A673 (cell line): ENCODE measurements around the gene NEU4. TPM values are rescaled to one million over a fixed set of nuclear protein-coding genes. Genes with fewer than 3 reads are reported as not detected.
A peak's percentile ranks its signal among the peaks of the same experiment; 100 is the strongest.

ENCODE experiments used
- BruUV-seq: library from RNA; stranded (reverse); fragments of 400-500 nt; replicated peaks from 2 replicates; lab custom pipeline; 2021; lab: Mats Ljungman, UMichigan
- CTCF ChIA-PET: fragments of 300-600 bp; sonication (Branson Sonifier 250); formaldehyde crosslinking; loops from one replicate; lab custom pipeline; 2022; ENCODE audit warnings: antibody characterized with exemption; lab: Charles Lee
- POLR2A ChIA-PET: fragments of 300-600 bp; sonication (Branson Sonifier 250); formaldehyde crosslinking; loops from one replicate; lab custom pipeline; 2022; ENCODE audit warnings: antibody characterized with exemption; ENCODE audit not compliant: low non-redundant PET; lab: Charles Lee
- DNase-seq: peaks from one replicate; pipeline ENCODE4 v3.0.0-alpha.2; 2015; ENCODE audit warnings: low spot score
- H3K27ac ChIP-seq: fragments of 200-600 bp; sonication (generic); 2 replicates; pipeline ENCODE4 v1.5.1; 2016; ENCODE audit warnings: mixed run types, low read depth, mild to moderate bottlenecking, mixed read lengths, antibody characterized with exemption, low read length; ENCODE audit not compliant: poor library complexity, severe bottlenecking
- H3K27me3 ChIP-seq: fragments of 200-600 bp; sonication (generic); replicated peaks from 2 replicates; pipeline ENCODE4 v1.6.1; 2017; ENCODE audit warnings: mixed run types, low read depth, mild to moderate bottlenecking, mixed read lengths, antibody characterized with exemption, low read length; ENCODE audit not compliant: insufficient read depth, poor library complexity
- H3K36me3 ChIP-seq: fragments of 200-600 bp; sonication (generic); 2 replicates; pipeline ENCODE4 v1.6.1; 2016; ENCODE audit warnings: mixed run types, mild to moderate bottlenecking, mixed read lengths, antibody characterized with exemption, low read length; ENCODE audit not compliant: insufficient read depth, poor library complexity, severe bottlenecking
- H3K4me1 ChIP-seq: fragments of 200-600 bp; sonication (generic); 2 replicates; pipeline ENCODE4 v1.6.1; 2017; ENCODE audit warnings: mixed run types, mild to moderate bottlenecking, mixed read lengths, antibody characterized with exemption, low read length; ENCODE audit not compliant: insufficient read depth, poor library complexity, severe bottlenecking
- H3K4me3 ChIP-seq: fragments of 200-600 bp; sonication (generic); 2 replicates; pipeline ENCODE4 v1.5.1; 2016; ENCODE audit warnings: low read depth, mixed run types, mild to moderate bottlenecking, mixed read lengths, low read length; ENCODE audit not compliant: poor library complexity, severe bottlenecking
- H3K9me3 ChIP-seq: fragments of 200-600 bp; sonication (generic); 2 replicates; pipeline ENCODE4 v1.6.1; 2016; ENCODE audit warnings: mixed run types, low read depth, mild to moderate bottlenecking, mixed read lengths, antibody characterized with exemption, low read length; ENCODE audit not compliant: poor library complexity, severe bottlenecking
- EZH2 ChIP-seq: fragments of 200-600 bp; sonication (generic); IDR thresholded peaks from 2 replicates; pipeline ENCODE4 v1.6.1; 2017; ENCODE audit warnings: borderline replicate concordance, low read depth, mild to moderate bottlenecking, mixed read lengths, antibody characterized with exemption, low read length; ENCODE audit not compliant: poor library complexity, severe bottlenecking
- intact Hi-C: fragments of 100-400 bp; cut with micrococcal nuclease; formaldehyde crosslinking; loops from one replicate; pipeline ENCODE4 v1.10.0; 2022; ENCODE audit not compliant: unreplicated experiment
- total RNA-seq: library from RNA; stranded (reverse); gene quantifications from 2 replicates; pipeline ENCODE4 v1.2.3, GENCODE V29; 2021
- TF ChIP-seq, protein P1 (sequence below): fragments of 300-800, 200-600 bp; sonication (generic); conservative IDR thresholded peaks from 2 replicates; pipeline ENCODE4 v1.5.1; 2017; ENCODE audit warnings: low read depth, mild to moderate bottlenecking, antibody characterized with exemption, low read length, moderate library complexity, mixed read lengths

NEU4 gene
- total RNA-seq, 1 experiment from 2014 or later = 48.4 TPM

DNA sequence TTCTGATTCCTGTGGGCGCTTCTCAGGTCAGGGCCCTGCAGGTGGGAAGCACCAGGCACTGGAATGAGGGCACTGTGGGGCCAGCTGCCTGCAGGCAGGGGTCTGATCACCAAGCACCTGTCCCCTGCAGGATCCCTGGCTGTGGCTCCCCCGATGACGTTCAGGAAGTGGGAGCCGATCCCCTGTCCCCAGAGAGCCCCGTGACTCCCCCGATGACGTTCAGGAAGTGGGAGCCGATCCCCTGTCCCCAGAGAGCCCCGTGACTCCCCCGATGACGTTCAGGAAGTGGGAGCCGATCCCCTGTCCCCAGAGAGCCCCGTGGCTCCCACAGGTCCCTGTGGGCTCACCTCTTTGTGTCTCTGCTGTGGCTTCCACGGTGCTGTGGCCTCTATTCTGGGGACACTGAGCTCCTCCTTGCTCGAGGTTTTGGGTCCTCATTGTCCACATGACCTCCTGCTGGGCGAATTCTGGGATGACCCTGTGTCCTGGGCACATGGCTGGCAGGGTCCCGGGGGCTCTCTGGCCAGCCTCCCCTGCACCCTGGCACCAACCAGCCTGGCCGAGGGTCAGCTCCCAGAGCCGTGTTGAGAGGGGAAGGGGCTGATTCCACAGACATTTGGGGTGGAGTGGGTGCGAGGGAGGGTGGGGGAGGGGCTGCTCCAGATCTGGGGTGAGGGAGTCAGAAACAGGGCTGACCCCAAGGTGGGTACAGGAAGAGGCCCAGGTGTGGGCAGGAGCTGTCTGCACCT is 4.8 kb downstream of the NEU4 start:
- no peaks in the 10 kb centered on the region for H3K27me3 ChIP-seq
- intact Hi-C loops = loop anchor here (5.0 kb wide), 1 partner anchor 48 kb away; no protein-coding TSS in a partner anchor
- ChIA-PET POLR2A (interaction anchor here (0.5 to 0.7 kb wide), 2 partner anchors 10 to 21 kb away, joined by 9 to 10 read pairs; no protein-coding TSS in a partner anchor), CTCF (no interaction called here)
- TF ChIP-seq EZH2 = no peak
- TF ChIP-seq, protein P1, sequence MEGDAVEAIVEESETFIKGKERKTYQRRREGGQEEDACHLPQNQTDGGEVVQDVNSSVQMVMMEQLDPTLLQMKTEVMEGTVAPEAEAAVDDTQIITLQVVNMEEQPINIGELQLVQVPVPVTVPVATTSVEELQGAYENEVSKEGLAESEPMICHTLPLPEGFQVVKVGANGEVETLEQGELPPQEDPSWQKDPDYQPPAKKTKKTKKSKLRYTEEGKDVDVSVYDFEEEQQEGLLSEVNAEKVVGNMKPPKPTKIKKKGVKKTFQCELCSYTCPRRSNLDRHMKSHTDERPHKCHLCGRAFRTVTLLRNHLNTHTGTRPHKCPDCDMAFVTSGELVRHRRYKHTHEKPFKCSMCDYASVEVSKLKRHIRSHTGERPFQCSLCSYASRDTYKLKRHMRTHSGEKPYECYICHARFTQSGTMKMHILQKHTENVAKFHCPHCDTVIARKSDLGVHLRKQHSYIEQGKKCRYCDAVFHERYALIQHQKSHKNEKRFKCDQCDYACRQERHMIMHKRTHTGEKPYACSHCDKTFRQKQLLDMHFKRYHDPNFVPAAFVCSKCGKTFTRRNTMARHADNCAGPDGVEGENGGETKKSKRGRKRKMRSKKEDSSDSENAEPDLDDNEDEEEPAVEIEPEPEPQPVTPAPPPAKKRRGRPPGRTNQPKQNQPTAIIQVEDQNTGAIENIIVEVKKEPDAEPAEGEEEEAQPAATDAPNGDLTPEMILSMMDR = no peak
- peaks cover 75% of the 10 kb centered on the region for H3K4me1 ChIP-seq
- TSS peak; percentile 18 for BruUV-seq
- no peak overlapping the region for H3K4me3 ChIP-seq
- peak; percentile 86 for DNase-seq
- H3K9me3 ChIP-seq = no peaks in the 10 kb centered on the region
- peak overlapping the region; percentile 100 for H3K27ac ChIP-seq
- H3K36me3 ChIP-seq = no peaks in the 10 kb centered on the region

DNA sequence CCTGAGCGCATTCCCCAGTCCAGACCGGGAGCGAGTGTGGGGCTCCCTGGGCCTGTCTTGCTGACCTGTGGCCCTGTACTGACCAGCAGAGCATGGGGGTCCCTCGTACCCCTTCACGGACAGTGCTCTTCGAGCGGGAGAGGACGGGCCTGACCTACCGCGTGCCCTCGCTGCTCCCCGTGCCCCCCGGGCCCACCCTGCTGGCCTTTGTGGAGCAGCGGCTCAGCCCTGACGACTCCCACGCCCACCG is 5.3 kb downstream of the NEU4 start:
- H3K4me1 ChIP-seq = peaks cover 70% of the 10 kb centered on the region
- intact Hi-C loops = loop anchor here (5.0 kb wide), 1 partner anchor 48 kb away; no protein-coding TSS in a partner anchor
- BruUV-seq = no TSS peak
- TF ChIP-seq, protein P1 = no peak
- TF ChIP-seq EZH2 = no peak
- no peak for DNase-seq
- no peak overlapping the region for H3K4me3 ChIP-seq
- H3K27ac ChIP-seq = peak overlapping the region; percentile 100
- H3K36me3 ChIP-seq = no peaks in the 10 kb centered on the region
- ChIA-PET CTCF (no interaction called here), POLR2A (interaction anchor here (0.7 kb wide), 1 partner anchor 11 kb away, joined by 10 read pairs; no protein-coding TSS in a partner anchor)
- no peaks in the 10 kb centered on the region for H3K9me3 ChIP-seq
- H3K27me3 ChIP-seq = no peaks in the 10 kb centered on the region

DNA sequence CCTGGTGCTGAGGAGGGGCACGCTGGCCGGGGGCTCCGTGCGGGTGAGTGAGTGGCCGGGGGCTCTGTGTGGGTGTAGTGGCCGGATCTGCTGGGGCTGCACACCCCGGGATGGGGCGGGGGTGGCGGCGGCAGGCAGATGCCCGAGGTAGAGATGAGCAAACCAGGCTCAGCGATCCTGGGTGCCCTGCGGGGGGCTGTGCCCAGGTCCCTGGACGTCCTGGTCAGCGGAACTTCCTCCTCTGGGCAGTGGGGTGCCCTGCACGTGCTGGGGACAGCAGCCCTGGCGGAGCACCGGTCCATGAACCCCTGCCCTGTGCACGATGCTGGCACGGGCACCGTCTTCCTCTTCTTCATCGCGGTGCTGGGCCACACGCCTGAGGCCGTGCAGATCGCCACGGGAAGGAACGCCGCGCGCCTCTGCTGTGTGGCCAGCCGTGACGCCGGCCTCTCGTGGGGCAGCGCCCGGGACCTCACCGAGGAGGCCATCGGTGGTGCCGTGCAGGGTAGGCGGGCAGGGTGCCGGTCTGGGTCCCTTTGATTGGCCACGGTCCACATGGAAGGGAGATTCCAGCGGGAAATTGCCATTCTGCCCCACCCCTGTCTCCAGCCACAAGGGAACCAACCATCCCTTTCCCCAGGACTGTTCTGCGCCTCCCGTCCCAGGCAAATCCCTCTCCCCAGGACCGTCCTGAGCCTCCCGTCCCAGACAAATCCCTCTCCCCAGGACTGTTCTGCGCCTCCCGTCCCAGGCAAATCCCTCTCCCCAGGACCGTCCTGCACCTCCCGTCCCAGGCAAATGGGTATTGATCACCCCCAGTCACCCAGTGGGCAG is 5.9 kb downstream of the NEU4 start:
- intact Hi-C loops = loop anchor here (5.0 kb wide), 1 partner anchor 47 kb away; no protein-coding TSS in a partner anchor
- no peak for DNase-seq

More for the DNA sequence above, 5.9 kb downstream of the NEU4 start:
- Histone ChIP-seq H3K27ac (peak overlapping the region; percentile 100), H3K4me3 (no peak overlapping the region), H3K27me3 (no peaks in the 10 kb centered on the region), H3K4me1 (peaks cover 64% of the 10 kb centered on the region), H3K9me3 (no peaks in the 10 kb centered on the region), H3K36me3 (no peaks in the 10 kb centered on the region)
- TF ChIP-seq, protein P1 = no peak
- no peak for TF ChIP-seq EZH2
- BruUV-seq = no TSS peak
- POLR2A ChIA-PET = no interaction called here
- CTCF ChIA-PET = no interaction called here
